HG03378 (cell line): ENCODE results near the gene IL12A.
A peak's percentile ranks its signal among the peaks of the same experiment; 100 is the strongest.

Experiments used
- ATAC-seq: cut with Tn5 transposase; IDR thresholded peaks from one replicate; pipeline ENCODE4 v1.9.1; 2021; ENCODE audit warnings: mild to moderate bottlenecking, moderate library complexity; ENCODE audit not compliant: unreplicated experiment

Gene IL12A

GRCh38 chr3:159988617-159989271 is at the start of gene IL12A:
Gene IL12A, plus strand, starts transcription at chr3:159988835.
- ATAC-seq: peak; percentile 88

DNA sequence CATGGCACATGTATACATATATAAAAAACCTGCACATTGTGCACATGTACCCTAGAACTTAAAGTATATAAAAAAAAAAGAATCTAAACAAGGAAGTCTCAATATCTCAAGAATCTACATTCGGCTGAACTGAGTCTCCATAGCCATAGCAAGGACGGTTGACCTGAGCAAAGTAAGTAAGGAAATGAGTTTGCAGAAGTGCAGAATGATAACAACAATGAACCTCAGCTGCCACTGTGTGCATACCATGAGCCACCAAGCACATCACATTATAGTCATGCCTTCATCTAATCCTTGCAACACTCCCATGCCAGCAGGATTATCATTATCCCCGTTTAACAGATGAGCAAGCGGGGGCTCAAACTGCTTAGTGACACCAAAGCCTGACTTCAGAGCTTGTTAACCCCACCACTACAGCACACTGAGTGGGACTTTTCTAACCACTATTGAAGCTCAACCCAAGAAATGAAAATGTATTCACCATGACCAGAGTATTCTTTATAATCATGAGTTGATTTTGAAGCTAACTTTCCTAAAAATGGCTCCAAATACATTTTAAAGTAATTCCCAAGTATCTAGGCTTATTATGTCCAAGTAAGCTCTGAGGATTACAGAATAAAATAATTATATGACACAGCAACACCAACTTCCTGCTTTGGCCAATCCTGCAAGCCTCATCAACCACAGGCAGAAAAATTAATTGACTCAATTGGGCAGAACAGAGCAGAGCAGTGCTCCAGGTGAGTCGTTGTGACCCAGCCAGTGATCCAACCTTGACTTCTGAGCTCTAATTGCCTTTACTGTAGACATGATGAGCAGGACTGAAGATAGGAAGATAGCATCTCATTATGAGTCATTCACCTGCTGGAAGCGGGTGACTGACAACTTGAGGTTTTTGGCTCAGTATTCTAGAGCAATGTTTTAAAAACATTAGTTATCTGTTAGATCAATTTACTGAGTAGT is 47.3 kb upstream of the IL12A start:
- ATAC-seq: peak; percentile 76

DNA sequence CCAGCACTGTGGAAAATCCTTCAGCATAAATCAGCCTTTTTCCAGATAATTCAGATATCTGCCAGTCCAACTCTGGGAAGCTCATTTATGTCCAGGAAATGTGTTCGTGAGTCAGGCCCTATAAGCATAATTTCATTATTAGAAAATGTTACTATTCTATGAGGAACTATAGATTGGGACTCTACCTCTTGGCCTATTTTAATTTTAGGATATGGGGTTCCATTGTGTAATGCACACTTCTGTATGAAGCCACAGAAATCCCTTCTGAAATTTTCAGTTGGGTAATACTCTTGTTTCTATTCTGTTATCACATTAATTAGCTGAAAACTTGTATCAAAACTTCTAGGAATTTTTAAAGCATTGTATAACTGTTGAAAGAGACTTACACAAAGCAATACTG is 43.9 kb upstream of the IL12A start:
- ATAC-seq: no peak

DNA sequence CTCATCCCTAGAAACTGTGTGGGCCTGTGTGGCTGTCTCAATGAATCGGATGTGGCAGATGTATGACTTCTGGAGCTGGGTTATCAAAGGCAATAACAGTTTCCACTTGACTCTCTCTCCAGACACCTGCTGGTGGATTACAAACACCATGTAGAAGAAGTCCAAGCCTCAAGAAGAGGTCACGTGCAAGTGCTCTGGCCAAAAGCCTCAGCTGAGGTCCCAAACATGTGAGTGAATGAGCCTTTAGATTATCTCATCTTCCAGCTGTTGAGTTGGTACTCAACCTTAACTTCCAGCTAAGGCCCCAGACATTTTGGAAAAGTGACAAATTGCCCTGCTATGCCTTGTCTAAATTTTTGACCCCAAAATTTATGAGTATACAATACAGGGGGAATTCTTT is 42.7 kb upstream of the IL12A start:
- no peak for ATAC-seq

DNA sequence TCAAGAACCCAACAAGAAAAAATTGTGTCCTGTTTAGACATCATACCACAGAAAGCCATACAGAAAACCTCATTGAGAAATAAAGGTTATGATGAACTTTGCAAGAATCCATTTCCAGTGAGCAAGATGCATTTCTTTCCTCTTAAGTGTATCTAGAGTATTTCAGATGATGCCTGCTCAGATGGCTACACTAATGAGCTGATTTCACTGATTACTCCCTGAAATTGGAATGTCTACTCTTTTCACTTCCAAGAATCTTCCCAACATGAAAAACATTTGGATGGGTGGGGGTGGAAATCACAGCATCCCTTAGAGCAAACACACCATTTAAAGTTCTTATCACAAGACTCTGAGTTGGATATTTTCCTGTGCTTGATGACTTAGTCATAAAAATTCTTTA is 41.4 kb upstream of the IL12A start:
- no peak for ATAC-seq

GRCh38 chr3:159948429-159949144 is 40.0 kb upstream of the IL12A start:
- no peak for ATAC-seq

- ATAC-seq: peak; percentile 91
Observed at GRCh38 chr3:159950156-159950898, 38.3 kb upstream of the IL12A start.

DNA sequence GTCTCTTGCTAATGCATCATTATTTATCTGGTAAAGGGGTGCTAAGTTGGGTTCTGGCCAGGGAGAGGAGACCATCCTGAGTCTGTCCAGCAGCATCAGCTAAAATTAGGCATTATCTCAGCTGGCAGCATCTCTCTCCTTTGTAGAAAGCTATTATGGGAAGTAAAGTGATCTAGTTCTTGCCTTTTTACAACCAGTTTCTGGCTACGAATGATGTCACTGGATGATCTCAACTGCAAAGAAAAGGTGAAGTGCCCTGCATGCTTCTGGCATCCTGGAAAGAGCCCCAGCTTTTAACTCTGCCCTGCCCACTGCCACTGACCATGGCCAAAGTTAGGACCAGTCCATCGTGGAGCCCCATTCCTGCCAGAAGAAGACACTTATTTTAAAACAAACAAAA is 37.1 kb upstream of the IL12A start:
- no peak for ATAC-seq

GRCh38 chr3:159953325-159954085 is 35.1 kb upstream of the IL12A start:
- no peak for ATAC-seq

GRCh38 chr3:159960188-159961148 is 28.2 kb upstream of the IL12A start:
- no peak for ATAC-seq

DNA sequence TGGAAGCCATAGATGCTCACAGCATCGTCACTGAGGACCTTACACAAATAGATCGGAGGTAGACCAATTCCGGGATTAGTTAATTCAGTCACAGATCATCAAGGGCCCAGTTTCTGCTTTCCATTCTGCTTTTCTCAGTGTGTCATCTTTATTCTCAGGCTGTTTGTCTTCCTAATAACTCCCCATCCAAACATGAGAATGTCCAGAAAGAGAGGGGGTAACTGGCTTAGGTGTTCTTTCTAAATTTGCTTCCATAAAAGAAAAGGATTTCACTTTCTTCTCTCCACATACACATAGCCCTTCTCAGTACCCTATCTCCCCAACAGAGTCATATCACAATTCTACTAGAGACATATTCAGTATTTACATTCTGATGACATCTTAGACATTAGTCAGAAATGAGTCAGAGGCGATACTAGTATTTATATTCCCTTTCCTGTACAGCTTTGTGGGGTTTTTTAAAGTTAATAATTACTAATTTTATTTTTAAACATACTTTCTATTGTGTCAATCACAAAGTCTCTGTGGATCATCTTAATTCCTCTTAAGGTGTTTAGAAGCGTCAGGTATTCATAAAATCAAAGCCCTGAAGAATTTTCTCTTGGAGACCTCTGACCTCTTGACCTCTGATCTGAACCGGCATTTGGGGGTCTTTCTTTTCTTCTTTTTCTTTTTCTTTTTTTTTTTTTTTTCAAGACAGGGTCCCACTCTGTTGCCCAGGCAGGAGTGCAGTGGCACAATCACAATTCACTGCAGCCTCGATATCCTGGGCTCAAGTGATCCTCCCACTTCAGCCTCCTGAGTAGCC is 24.3 kb upstream of the IL12A start:
- peak; percentile 100 for ATAC-seq

DNA sequence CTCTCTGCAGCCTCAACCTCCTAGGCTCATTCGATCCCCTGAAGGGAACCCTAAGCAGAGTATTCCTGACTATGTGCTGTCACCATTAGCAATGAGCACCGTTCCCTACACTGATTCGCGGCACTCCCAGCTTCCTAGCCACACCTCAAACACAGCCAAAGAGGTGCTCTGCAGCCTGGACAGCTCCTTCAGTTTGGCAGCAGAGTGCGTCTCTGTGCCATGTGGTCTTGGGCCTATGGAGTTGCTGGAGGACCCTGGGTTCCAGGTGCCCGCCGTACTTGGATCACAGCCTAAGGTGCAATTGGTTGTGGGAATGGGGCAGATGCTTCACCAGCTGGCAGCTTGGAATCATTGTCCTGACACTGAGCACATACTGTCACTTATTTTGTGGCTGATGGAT is 17.3 kb upstream of the IL12A start:
- ATAC-seq: no peak

- ATAC-seq: no peak
Observed at GRCh38 chr3:159977295-159977694, 11.3 kb upstream of the IL12A start.

- peak; percentile 80 for ATAC-seq
Observed at GRCh38 chr3:159978353-159978752, 10.3 kb upstream of the IL12A start.

DNA sequence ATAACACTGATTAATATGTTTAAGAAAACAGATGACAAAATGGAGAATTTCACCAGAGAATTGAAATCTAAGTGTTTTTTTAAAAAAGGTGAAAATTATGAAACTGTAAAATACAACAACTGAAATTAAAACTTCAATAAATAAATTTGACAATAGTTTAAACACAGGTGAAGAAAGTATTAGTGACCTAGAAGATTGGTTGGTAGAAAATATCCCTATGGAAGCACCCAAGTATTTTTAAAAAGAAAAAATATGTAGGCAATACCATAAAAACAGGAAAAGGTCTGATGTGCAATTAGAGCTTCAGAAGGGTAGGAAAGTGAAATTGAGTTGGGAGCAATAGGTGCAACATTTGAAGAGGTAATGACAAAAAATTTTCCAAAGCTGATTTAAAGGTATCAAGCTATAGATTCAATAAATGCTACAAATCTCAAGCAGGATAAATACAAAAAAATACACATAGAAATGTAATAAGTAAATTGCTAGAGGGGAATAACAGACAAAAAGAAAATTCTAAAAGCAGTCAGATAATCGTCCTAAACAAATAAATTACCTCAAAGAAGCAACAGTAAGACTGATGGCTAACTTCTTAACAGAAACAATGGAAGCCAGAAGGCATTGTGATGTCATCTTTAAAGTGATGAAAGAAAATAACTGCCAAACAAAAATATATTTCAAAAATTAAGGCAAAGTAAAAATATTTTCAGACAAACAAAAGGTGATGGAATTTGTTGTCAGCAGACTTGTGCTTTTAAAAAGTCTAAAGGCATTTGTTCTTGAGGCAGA is 9.5 kb upstream of the IL12A start:
- no peak for ATAC-seq

- no peak for ATAC-seq
Observed at GRCh38 chr3:159982442-159982974, 6.1 kb upstream of the IL12A start.

GRCh38 chr3:159987291-159987711 is 1.3 kb upstream of the IL12A start:
- peak; percentile 38 for ATAC-seq
